Ureter (tissue), 1 donor: Measurements from ENCODE around the gene FSCN2. TPM values are rescaled to one million over a fixed set of nuclear protein-coding genes. Genes with fewer than 3 reads are reported as not detected.

ENCODE experiments used
- DNase-seq: peaks from one replicate; pipeline ENCODE4 v3.0.0-alpha.2; 2020; ENCODE audit warnings: low spot score
- total RNA-seq: library from RNA; stranded (reverse); gene quantifications from one replicate; pipeline ENCODE4 v1.2.4, GENCODE V29; 2023
- donor health status: DM: yes; HTN: yes; CAD: no.

FSCN2 gene
- total RNA-seq, 1 donor from 2014 or later: 4.2 TPM

- DNase-seq: no peak
Observed at GRCh38 chr17:81539961-81540675, 11.9 kb downstream of the FSCN2 start.

DNA sequence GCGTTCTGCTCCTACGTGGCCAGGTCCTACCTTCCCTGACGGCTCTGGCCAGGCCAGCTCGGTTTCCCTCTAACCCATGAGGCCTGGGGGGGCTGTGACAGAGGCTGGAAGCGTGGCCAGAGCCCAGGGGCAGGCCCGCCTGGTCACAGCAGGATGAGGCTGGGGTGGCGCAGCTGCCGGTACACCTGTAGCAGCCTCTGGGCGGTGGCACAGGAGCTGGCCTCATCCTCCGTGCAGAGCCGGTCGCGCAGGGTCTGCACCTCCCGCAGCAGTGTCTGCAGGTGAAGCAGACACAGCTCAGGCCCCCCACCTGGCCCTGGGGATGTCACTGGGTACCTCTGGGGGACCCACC lies 12.5 kb downstream of the FSCN2 start:
- DNase-seq: no peak

- DNase-seq: no peak
Observed at GRCh38 chr17:81541123-81541522, 12.9 kb downstream of the FSCN2 start.

GRCh38 chr17:81542431-81543338 lies 14.5 kb downstream of the FSCN2 start:
- no peak for DNase-seq

DNA sequence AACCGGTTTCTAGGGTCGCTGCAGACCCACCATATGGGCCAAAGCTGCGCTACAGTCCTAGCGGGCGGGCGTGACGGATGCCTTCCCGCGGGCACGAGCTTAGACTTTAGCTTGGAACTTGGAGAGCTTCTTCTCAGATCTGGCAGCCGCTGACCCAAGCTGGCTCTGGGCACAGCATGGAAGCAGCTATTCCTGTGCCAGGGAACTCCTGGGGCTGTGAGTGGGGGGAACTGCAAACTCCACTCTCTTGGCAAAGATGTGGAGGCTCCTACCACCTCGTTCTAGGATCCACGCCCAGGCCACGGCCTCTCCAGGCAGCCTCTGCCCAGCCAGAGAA lies 15.1 kb downstream of the FSCN2 start:
- no peak for DNase-seq

- no peak for DNase-seq
Observed at GRCh38 chr17:81543756-81544155, 15.6 kb downstream of the FSCN2 start.

DNA sequence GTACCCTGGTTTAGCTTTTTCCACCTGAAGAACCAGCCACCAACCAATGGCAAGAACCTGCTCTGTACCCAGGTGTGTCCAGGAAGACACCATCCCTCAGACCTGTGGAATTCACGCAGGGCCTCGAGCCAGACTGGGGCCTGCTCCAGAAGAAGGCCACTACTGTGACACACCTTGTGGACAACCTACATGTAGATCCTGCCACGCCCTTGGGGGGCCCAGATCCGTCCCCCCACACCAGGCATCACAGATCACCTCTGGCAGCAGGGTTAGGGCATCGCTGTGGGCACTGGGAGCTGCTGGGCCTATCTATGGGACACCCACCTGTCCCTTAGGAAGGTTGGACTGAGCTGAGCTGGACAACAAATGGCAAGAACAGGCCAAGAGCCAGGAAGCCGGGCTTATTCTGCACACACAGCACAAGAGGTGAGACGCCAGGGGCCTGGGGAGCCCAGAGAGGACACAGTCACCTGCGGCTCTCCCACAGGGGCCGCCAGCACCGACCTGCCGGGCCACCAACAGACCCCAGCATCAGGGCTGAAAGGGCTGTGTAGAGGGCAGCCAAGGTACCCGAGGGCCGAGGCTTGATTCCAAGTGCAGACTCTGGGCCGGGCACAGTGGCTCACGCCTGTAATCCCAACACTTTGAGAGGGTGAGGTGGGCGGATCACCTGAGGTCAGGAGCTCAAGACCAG lies 16.3 kb downstream of the FSCN2 start:
- DNase-seq: no peak

DNA sequence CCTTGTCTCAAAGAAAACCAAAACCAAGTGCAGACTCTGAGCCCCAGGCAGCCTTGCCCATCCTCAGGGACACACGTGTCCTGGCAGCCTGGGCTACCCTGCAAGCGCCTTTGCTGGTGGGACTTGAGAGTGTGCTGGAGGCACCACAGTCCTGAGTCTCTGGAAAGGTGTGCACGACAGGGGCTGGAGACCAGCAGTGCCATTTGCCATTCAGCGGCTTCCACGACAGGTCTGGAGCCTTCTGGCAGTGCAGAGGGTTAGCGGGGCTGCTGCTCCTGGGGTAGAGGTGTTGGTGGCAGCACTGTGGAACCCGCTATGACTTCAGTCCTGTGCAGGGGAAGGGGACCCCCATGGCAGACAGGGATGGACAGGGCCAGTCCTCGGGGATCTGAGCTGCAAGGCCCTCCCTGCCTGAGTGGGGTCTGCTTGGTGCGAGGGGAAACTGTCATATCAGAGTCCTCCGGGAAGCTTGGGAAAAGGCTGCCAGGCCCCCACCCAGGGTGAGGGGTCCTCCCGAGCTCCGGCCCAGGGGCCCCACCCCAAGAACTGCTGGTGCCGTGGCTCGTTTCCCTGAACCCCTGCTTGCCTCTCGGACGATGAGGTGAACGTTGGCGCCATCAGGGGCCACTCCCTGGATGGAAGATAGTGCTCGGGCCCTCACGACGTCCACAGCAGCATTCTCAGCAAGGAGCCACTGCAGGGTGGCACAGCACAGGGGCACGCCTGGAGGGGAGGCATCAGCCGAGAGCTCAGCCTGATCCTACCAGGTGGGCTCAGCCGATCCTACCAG lies 17.2 kb downstream of the FSCN2 start:
- DNase-seq: no peak

- DNase-seq: no peak
Observed at GRCh38 chr17:81546906-81547613, 18.9 kb downstream of the FSCN2 start.

DNA sequence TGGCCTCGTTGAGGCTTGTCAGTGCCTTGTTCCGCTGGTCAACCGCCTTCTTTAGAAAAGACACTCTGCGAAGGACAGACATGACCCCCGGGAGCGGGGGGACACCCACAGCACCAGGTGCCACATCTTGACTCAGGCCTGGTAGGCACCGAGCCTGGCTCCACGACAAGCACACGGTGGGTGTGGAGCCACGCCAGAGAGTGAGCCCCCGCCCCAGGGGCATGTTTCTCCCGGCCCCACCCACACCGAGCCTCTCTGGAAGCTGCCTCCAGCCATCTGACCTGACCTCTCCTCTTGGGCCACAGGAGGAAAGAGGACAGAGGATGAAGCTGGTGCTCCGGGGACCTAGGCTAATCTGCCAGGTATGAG lies 19.4 kb downstream of the FSCN2 start:
- no peak for DNase-seq

DNA sequence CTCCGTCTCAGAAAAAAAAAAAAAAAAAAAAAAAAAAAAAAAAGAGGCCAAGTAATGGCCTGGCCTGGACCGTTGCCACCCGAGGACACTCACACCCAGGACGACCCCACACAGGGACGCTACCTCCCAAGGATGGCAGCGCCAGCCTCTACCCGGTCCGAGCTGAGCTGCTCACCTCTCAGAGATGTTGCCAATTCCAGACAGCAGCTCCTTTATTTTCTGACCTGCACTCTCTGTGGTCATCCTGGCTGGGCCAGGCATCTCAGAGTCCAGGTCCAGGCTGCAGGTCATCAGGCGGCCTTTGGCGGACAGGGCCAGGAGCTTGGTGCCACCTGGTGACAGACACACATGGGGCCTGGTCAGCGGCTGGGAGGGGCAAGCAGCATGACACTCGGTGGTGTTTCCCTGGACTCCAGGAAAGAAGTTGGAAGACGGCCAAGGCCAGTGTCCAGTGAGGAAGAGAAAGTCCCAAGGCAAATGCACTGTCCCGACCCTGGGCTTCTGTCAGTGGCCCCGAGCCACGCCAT lies 20.9 kb downstream of the FSCN2 start:
- no peak for DNase-seq

DNA sequence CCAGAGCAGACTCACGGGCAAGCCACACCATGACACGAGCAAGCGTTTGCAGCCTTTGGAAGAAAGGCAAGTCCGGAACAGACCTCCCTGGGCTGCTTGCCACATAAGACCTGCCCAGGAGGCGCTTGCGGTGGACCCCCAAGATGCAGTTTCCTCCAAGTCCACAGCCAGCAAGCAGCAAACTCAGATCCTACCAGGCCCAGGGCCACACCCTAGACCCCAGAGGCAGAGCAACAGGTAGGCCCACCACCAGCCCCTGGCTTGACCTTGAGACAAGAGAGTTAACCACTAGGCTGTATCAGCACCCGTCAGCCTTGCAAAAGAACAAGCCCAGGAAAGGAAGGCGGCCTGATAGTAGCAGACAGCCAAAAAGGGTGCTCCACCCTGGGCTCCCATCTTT lies 21.6 kb downstream of the FSCN2 start:
- no peak for DNase-seq

DNA sequence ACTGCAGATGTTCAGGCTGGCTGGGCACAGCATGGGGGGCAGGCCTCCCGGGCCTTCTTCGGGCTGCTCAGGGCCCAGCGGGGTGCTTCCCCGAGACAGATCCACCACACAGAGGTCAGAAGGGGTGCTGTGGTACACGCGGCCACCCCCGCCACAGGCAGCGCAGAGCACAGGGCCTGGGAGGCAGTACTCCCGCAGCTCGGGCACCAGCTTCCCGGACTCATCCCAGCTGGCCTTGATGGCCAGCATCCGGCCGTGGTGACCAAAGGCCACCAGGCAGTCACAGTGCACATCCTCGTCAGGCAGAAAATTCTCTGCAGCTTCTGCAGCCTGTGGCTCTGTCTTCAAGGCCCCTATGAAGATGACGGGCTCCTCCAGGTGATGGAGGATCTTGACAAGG lies 22.1 kb downstream of the FSCN2 start:
- no peak for DNase-seq

GRCh38 chr17:81550830-81551457 lies 22.8 kb downstream of the FSCN2 start:
- DNase-seq: no peak

- DNase-seq: no peak
Observed at GRCh38 chr17:81551458-81552243, 23.5 kb downstream of the FSCN2 start.

DNA sequence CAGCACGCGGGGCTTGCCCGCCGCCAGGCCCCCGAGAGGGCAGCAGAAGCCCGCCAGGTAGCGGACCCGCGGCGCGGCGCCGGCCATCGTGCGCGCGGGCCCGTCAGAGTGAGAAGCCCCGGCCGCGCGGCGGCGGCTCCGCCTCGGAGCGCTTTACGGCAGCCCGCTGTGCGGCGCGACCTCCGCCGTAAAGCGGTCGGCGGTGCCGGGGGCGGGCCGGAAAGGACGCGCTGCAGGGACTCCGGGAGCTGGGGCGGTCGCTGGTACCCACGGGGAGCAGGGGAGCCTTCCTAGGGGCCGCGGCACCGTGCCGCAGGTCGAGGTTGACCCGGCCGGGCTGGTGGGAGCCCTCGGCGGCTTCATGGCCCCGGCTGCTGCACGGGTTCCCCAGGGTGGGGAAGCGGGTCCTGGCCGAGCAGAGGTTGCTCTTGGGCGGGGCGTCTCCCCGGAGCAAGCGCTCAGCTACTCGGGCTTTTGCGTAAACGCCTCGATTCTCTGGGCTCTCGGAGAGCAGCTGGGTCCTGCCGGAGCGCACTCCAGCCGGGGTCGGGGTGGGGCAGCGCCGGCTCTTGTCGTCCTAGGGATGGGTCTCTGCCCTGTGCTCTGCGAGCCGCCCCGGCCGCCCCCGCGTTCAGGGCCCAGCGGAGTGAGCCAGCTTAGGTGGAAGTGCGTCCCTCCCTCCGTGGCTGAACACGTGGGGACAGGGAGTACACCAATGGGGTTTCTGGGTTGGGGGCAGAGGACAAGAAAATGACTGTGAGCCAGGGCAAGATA lies 24.3 kb downstream of the FSCN2 start, which contains the start of gene FAAP100:
FAAP100 (minus strand) TSS at position 110 of the 774 bp plus-strand sequence; CDS start at position 87, 23 bp downstream.
- peak; percentile 76 for DNase-seq

GRCh38 chr17:81553018-81553615 lies 24.9 kb downstream of the FSCN2 start:
- peak; percentile 77 for DNase-seq

GRCh38 chr17:81553616-81554181 lies 25.5 kb downstream of the FSCN2 start:
- DNase-seq: no peak
